Common myeloid progenitor, CD34-positive (primary cell): ENCODE results near the gene CDKL1.

Experiments used
- CTCF ChIA-PET: fragments of 350-600 bp; sonication (Branson Sonifier 250); formaldehyde crosslinking; loops from one replicate; lab custom pipeline; 2021; ENCODE audit warnings: antibody characterized with exemption; lab: Charles Lee
- POLR2A ChIA-PET: fragments of 350-600 bp; sonication (Branson Sonifier 250); formaldehyde crosslinking; loops from one replicate; lab custom pipeline; 2021; ENCODE audit warnings: antibody characterized with exemption; lab: Charles Lee
- DNase-seq, 3 donors: peaks; one replicate each; pipeline versions ENCODE4 v3.0.0 to v3.0.0-alpha.2; 2013
- H3K27ac ChIP-seq, 2 experiments: 1 replicate in 1 of 2; 2 replicates in 1 of 2; pipeline ENCODE4 v1.7.0; 2013; ENCODE audit warnings: inconsistent platforms in 2 of 2, low read length in 2 of 2, mild to moderate bottlenecking in 2 of 2, low read depth in 1 of 2, moderate library complexity in 1 of 2; ENCODE audit not compliant: severe bottlenecking in 2 of 2, insufficient read depth in 1 of 2, poor library complexity in 1 of 2
- H3K27me3 ChIP-seq, 5 experiments: replicated peaks in 2 of 5; 1 replicate in 3 of 5; 2 replicates in 2 of 5; pipeline versions ENCODE4 v1.6.1 to v1.7.0; 2013; ENCODE audit warnings: low read length in 4 of 5, mild to moderate bottlenecking in 2 of 5, moderate library complexity in 2 of 5, inconsistent platforms in 1 of 5; ENCODE audit not compliant: insufficient read depth in 5 of 5, control insufficient read depth in 4 of 5
- H3K36me3 ChIP-seq, 4 experiments: 1 replicate in 2 of 4; 2 replicates in 2 of 4; pipeline versions ENCODE4 v1.6.1 to v1.7.0; 2013; ENCODE audit warnings: low read length in 3 of 4, control low read depth in 1 of 4, mild to moderate bottlenecking in 1 of 4; ENCODE audit not compliant: control insufficient read depth in 4 of 4, insufficient read depth in 4 of 4
- H3K4me1 ChIP-seq, 4 experiments: 1 replicate in 3 of 4; 2 replicates in 1 of 4; pipeline versions ENCODE4 v1.6.1 to v1.7.1; 2013; ENCODE audit warnings: low read length in 3 of 4, mild to moderate bottlenecking in 3 of 4, control low read depth in 1 of 4, inconsistent platforms in 1 of 4, moderate library complexity in 1 of 4; ENCODE audit not compliant: control insufficient read depth in 4 of 4, insufficient read depth in 4 of 4; ENCODE audit errors: control extremely low read depth in 1 of 4
- H3K4me3 ChIP-seq, 7 experiments: 1 replicate in 4 of 7; 2 replicates in 3 of 7; pipeline versions ENCODE4 v1.5.1 to v1.7.0; 2013; ENCODE audit warnings: mild to moderate bottlenecking in 7 of 7, low read length in 6 of 7, moderate library complexity in 6 of 7, inconsistent platforms in 2 of 7, low read depth in 2 of 7, control low read depth in 1 of 7; ENCODE audit not compliant: insufficient read depth in 4 of 7, control insufficient read depth in 1 of 7; ENCODE audit errors: extremely low read depth in 1 of 7
- H3K9me3 ChIP-seq, 5 experiments: 1 replicate in 4 of 5; 2 replicates in 1 of 5; pipeline versions ENCODE4 v1.6.1 to v1.7.1; 2013; ENCODE audit warnings: low read length in 4 of 5, mild to moderate bottlenecking in 2 of 5, inconsistent platforms in 1 of 5, low read depth in 1 of 5, moderate library complexity in 1 of 5; ENCODE audit not compliant: control insufficient read depth in 4 of 5, insufficient read depth in 2 of 5; ENCODE audit errors: control extremely low read depth in 1 of 5
- WGBS: methylation state at CpG from one replicate; pipeline ENCODE4 v1.1.5; 2013; ENCODE audit not compliant: insufficient coverage; 5-methylcytosine and 5-hydroxymethylcytosine counted together

The CDKL1 gene

DNA sequence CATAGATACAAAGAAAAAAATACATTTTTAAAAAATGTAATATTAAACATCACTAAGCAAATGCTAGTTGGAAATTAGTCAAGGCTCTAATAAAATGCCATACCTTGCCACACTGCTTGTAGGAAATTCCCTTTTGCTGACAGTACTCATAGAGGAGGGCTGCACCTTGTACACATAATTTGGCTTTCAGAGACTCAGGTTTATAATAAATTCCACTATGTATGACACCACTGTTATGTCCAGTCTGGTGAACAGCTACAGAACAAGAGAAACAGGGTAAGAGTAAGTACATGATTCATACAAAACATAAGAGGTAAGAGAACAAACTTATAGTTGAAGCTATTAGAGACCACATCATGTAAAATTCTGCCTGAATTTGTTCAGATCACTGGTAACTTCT is 94.8 kb downstream of the CDKL1 start:
- Histone ChIP-seq H3K9me3 (no peaks in the 10 kb centered on the region), H3K27me3 (no peaks in the 10 kb centered on the region), H3K36me3 (peaks cover 0 to 14% (median 9%) of the 10 kb centered on the region in 4 experiments), H3K4me3 (no peak overlapping the region), H3K4me1 (no peaks in the 10 kb centered on the region), H3K27ac (no peak overlapping the region)
- ChIA-PET CTCF (no interaction called here), POLR2A (no interaction called here)
- no peak for DNase-seq

DNA sequence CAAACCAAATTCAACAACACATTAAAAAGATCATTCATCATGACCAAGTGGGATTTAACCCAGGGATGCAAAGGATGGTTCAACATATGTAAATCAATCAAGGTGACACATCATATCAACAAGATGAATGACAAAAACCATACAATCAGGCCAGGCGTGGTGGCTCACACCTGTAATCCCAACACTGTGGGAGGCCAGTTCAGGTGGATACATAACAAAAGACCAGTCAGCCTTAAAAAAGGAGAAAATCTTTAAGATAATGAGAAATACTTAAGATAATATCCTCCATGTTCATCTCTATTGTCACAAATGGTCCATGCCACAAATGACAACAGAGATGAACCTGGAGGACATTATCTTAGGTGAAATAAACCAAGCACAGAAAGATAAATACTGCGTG is 97.1 kb downstream of the CDKL1 start:
- ChIA-PET POLR2A (no interaction called here), CTCF (no interaction called here)
- no peaks in the 10 kb centered on the region for H3K4me1 ChIP-seq
- no peak overlapping the region for H3K4me3 ChIP-seq
- H3K27me3 ChIP-seq = no peaks in the 10 kb centered on the region
- H3K36me3 ChIP-seq = peaks cover 0 to 14% (median 9%) of the 10 kb centered on the region in 4 experiments
- no peak for DNase-seq
- H3K9me3 ChIP-seq = no peaks in the 10 kb centered on the region
- 100% methylated on average over 1 of the region's 2 CpGs for WGBS
- H3K27ac ChIP-seq = no peak overlapping the region

DNA sequence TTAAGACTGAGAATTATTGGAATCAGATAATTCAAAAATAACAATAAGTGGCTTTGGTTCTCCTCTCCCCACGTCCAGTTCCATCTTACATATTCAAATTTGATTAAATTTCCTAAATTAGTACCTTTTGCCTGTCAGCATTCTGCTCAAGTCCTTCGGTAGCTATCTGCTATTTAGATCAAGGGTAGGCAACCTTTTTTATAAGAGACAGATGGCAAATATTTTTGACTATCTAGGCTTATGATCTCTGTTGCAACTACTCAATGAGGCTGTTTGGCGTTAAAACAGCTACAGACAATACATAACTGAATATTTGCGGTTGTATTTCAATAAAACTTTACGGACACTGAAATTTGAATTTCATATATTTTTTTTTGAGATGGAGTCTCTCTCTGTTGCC is 106.4 kb downstream of the CDKL1 start:
- no peak overlapping the region for H3K27ac ChIP-seq
- H3K9me3 ChIP-seq = no peaks in the 10 kb centered on the region
- ChIA-PET CTCF (no interaction called here), POLR2A (interaction anchor here (0.6 kb wide), 1 partner anchor 98 kb away, joined by 4 read pairs; no protein-coding TSS in a partner anchor)
- H3K27me3 ChIP-seq = no peaks in the 10 kb centered on the region
- no peaks in the 10 kb centered on the region for H3K4me1 ChIP-seq
- peaks cover 10 to 17% (median 12%) of the 10 kb centered on the region in 4 experiments for H3K36me3 ChIP-seq
- WGBS = no CpG with 5 or more reads among the region's 5 CpGs
- H3K4me3 ChIP-seq = no peak overlapping the region
- no peak for DNase-seq

DNA sequence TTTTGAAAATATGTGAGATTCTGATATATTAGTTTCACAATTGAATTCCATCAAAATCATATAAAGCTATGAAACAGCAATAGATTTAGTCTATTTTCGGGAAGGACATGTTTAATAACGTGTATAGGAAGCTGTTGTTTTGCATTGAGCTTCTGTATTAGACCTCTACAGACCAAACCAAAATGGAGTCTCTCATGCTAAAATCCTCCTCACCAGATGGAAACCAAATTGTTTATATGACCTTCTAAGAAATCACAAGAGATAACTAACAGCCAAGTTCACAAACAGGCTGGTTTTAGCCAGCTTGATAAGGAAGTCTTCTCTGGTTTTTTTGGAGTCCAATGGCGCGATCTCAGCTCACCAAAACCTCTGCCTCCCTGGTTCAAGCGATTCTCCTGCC is 108.5 kb downstream of the CDKL1 start:
- CTCF ChIA-PET = no interaction called here
- Histone ChIP-seq H3K27me3 (no peaks in the 10 kb centered on the region), H3K4me3 (no peak overlapping the region), H3K27ac (no peak overlapping the region), H3K36me3 (peaks cover 7 to 10% (median 8%) of the 10 kb centered on the region in 4 experiments), H3K4me1 (no peaks in the 10 kb centered on the region), H3K9me3 (no peaks in the 10 kb centered on the region)
- no peak for DNase-seq
- 100% methylated on average over 3 of the region's 5 CpGs for WGBS
- POLR2A ChIA-PET = no interaction called here

DNA sequence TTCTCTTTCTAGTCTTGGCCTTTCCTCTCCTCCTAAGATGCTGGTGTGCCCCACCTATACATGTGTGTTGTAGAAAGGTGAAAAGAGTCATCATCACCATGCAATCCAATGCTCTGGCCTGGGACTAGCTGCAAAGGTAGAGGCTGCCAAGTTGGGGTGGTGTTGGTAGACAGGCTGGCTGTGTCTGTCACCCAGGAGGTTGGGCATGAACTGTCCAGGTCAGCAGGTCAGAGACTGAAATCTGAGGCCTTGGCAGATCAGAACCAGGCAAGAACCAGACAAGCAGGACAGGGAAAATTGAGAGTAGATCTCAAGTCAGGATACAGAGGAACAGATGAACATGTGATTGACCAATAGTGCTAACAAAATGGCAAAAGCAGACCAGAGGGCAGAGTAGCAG is 110.8 kb downstream of the CDKL1 start:
- H3K9me3 ChIP-seq = no peaks in the 10 kb centered on the region

More for the DNA sequence above, 110.8 kb downstream of the CDKL1 start:
- Histone ChIP-seq H3K27me3 (no peaks in the 10 kb centered on the region), H3K27ac (no peak overlapping the region), H3K4me1 (no peaks in the 10 kb centered on the region), H3K4me3 (no peak overlapping the region), H3K36me3 (peaks cover 0 to 17% (median 7%) of the 10 kb centered on the region in 4 experiments)
- DNase-seq = no peak
- ChIA-PET CTCF (no interaction called here), POLR2A (no interaction called here)
